Stimulated activated CD8-positive, alpha-beta memory T cell treated with anti-CD3 and anti-CD28 coated beads, Interleukin-15, amount 100 ng/mL, for 48 hours (primary cell): ENCODE results near the gene HIVEP1.

Source experiments
- DNase-seq, 2 donors: peaks; one replicate each; pipeline ENCODE4 v3.0.0-alpha.2; 2020; ENCODE audit warnings: low read depth in 2 of 2

Gene HIVEP1

DNA sequence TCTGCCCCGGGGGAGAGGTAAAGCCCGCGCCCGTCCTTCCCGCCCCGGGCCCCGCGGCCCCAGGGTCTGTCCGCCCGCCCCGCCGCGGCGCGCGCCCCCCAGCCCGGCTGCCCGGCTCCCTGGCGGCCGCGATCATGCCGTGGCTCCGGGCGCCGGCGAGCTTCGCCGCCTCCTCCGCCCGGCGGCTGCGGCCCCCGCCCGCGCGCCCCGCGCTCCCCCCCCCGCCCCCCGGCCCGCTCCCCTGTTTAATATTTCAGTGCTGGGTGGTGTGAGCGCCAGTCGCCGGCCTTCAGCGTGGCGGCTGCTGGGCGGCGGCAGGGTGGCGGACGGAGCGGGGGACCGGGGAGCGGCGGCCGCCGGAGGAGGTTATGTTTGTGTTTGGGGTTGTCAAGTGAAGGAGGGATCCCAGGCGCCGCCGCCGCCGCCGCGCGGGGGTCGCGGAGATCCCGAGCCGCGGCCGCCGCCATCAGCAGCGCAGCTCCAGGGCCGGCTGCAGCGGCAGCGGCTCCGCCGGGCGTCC is at the start of gene HIVEP1:
TSS of gene HIVEP1 (plus strand) at position 275 of the 520 bp plus-strand sequence. CDS start 3,317 bp downstream, outside the sequence.
- DNase-seq: no peak

DNA sequence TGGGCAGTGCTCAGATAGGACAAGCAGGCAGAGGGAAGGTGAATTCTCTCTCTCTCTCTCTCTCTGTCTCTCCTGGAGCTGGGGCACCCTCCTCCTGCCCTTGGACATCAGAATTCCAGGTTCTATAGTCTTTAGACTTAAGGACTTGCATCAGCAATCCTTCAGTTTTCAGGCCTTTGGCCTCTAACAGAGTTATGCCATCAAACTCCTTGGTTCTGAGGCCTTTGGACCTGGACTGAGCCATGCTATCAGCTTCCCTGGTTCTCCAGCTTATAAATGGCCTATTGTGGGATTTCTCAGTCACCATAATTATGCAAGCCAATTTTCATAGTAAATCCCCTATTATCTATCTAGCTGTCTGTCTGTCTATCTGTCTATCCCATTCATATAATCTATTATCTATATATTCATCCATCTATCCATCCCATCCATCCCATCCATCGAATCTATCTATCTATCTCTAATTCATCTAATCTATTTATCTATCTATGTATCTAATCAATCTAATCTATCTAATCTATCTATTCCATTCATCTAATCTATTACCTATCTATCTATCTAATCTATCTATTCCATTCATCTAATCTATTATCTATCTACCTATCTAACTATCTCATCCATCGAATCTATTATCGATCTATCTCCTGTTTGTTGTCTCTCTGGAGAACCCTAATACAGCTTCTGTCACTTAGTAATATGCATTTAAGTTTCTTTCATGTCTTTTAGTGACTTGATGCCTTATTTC is 48.2 kb upstream of the HIVEP1 start:
- no peak for DNase-seq

GRCh38 chr6:11964729-11965335 is 47.3 kb upstream of the HIVEP1 start:
- no peak for DNase-seq

DNA sequence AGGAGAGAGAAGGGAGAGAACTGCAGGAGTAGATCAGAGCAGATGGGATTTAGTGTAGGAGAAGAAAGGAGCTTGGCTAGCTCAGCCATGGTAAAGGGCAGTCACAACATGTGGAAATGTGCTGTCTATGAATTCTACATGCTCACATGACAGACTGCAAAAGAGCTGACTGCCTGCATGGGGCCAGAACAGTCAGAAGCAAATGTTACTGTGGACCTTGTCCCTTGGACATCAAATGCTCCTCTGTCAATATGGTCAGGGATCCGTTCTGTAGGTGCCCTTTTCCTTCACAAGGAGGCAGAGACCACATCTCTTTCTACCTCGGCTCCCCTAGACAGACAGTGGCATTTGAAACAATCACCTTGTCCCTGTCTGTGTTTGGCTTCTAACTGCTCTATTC is 46.6 kb upstream of the HIVEP1 start:
- no peak for DNase-seq

GRCh38 chr6:11968241-11968806 is 43.8 kb upstream of the HIVEP1 start:
- DNase-seq: no peak

- no peak for DNase-seq
These were observed 43.0 kb upstream of the HIVEP1 start for GRCh38 chr6:11969092-11969491.

- DNase-seq: no peak
These were observed 42.0 kb upstream of the HIVEP1 start for GRCh38 chr6:11970114-11970513.

DNA sequence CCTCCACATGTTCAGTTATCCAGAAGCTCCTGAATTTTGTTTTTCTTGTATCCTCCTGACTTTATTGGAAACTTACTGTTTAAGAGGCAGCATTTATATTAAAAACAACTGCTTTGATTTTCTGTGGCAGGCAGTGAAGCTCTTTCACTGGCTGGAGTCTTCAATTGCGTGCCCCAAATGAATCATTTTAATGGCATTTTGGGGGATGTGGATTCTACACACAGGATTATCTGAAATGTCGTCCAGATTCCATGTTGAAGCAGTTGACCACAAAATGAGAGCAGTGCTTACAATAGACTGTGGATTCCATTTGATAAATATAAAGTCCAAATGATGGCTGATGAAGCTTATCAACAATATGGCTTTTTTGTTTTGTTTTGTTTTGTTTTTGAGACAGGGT is 41.0 kb upstream of the HIVEP1 start:
- no peak for DNase-seq

GRCh38 chr6:11972270-11972669 is 39.8 kb upstream of the HIVEP1 start:
- DNase-seq: no peak

DNA sequence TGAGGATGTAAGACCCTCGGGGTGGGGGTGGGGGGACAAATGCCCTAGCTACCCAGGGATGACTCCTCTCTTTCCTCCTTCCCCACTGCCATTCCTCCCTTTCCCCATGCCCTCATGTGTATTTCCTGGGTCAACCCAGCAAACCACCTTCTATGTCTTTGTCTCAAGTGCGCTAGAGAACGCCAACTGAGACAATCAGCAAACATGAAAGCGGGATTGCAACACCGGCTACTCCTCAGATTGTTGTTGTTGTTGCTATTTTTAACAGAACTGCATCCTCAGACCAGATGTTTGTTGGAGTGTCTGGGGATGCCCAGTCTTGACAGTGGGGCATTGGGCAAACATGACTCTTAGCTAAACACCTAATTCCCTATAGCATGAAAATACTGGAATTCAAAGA is 39.3 kb upstream of the HIVEP1 start:
- no peak for DNase-seq

GRCh38 chr6:11973238-11973637 is 38.9 kb upstream of the HIVEP1 start:
- DNase-seq: no peak

- DNase-seq: no peak
These were observed 38.0 kb upstream of the HIVEP1 start for GRCh38 chr6:11974089-11974488.

DNA sequence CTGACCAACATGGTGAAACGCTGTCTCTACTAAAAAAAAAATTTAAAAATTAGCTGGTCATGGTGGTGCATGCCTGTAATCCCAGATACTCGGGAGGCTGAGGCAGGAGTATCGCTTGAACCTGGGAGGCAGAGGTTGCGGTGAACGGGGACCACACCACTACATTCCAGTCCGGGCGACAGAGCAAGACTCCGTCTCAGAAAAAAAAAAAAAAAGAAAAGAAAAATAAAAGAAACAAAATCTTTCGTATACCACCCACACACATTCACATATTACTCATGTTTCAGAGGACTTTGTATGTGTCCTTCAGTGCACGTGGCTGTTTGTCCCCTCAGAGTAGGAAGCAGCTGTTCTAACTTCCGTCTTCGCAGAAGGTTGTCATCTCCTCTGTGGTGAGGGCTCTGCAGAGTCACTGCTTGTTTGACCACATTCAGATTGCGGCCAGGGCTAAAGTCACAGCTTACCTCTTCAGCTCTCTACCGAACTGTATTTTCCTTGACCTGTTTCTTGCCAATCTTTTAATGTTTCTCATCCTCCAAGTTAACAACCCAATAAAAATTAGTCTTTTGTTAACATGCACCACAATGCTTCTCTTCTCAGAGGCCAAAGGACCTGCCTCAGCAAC is 36.6 kb upstream of the HIVEP1 start:
- peak; percentile 19 to 24 for DNase-seq

DNA sequence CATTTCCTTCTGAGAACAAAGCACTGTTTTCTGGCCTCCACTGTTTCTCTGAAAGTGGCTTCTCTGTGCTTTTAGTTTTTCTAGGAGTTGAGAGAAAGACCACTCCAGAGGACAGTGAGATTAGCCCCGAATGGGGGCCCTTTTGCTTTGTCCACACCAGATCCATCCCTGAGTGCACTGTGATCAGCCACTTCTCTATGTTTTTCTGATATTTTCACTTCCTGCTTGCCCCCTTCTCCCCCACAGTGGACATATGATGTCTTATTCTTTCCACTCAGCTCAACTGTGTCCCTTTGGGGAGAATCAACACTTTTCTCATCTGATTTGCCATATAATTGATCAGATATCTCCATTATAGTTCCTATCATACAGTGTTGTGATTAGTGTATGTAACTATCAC is 35.6 kb upstream of the HIVEP1 start:
- no peak for DNase-seq

GRCh38 chr6:11977193-11977592 is 34.9 kb upstream of the HIVEP1 start:
- DNase-seq: no peak

GRCh38 chr6:11977738-11978137 is 34.4 kb upstream of the HIVEP1 start:
- no peak for DNase-seq

DNA sequence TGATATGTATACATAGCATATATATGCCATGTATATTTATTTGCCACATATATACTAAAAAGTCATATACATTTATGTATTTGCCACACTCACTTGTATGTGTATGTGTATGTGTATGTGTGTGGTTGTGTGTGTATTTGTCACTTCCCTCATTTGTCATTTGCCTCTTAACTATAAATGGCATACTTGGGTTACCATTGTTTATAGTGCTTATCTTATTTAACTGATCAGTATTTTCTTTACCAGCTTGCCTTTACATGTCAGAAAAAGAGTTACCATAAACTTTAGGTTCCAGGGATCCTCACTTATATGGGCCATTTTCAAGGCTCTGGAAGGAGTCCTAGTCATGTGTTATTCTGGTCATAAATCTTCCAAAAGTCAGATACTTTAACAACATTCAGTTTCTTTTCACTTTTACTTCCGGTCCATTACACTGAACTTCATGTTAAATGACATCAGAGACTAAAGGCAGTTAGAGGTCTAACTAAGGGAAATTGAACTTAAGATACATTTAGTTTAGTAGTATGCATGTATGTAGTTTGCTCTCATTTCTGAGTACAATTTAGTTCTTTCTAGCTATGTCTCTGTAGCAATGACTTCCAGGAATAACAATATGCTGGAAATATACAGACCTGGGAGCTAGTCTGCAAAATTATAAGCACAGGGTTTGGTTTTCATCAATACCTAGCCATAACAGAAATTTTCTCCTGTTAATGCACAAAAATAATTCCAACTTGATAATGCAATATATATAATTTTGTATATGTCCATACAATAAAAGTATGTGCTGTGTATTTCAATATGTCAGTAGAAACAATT is 33.7 kb upstream of the HIVEP1 start:
- DNase-seq: no peak

DNA sequence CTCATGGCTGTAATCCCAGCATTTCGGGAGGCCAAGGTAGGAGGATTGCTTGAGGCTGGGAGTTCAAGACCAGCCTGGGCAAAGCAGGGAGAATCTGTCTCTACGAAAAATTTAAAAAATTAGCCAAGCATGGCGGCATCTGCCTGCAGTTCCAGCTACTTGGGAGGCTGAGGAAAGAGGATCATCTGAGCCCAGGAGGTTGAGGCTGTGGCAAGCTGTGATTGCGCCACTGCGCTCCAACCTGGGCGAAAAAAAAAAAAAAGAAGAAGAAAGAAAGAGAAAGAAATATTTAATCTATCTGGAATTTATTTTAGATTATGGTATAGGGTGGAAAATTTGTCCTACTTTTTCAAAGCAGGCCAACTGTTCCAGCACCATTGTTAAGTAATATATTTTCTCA is 32.2 kb upstream of the HIVEP1 start:
- DNase-seq: no peak

GRCh38 chr6:11983306-11983705 is 28.8 kb upstream of the HIVEP1 start:
- DNase-seq: no peak

DNA sequence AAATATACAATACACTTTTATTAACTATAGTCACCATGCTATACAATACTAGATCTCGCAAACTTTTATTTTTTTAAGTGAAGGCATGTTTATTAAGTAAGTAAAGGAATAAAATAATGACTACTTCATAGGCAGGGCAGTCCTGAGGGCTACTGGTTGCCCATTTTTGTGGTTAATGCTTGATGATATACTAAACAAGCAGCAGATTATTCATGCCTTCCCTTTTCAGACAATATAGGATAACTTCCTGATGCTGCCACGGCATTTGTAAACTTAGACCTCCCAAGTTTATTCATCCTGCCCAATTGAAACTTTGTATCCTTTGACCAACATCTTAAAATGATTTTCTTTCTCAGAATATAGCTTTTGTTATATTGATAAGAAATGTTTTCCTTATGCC is 24.7 kb upstream of the HIVEP1 start:
- no peak for DNase-seq

DNA sequence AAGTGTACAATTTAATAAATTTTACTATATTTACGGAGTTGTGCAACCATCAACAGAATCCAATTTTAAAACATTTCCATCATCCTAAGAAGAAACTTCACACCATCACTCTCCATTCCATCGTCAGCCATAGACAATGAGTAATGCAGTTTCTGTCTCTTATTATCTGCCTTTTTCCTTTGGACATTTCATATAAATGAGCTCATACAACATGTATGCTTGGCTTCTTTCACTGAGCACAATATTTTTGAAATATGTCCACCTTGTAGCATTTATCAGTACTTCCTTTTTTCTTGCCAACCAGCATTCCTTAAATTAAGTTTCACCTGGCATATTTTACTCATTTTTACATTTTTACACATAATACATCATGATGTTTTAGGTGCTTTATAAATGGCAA is 22.7 kb upstream of the HIVEP1 start:
- DNase-seq: no peak

DNA sequence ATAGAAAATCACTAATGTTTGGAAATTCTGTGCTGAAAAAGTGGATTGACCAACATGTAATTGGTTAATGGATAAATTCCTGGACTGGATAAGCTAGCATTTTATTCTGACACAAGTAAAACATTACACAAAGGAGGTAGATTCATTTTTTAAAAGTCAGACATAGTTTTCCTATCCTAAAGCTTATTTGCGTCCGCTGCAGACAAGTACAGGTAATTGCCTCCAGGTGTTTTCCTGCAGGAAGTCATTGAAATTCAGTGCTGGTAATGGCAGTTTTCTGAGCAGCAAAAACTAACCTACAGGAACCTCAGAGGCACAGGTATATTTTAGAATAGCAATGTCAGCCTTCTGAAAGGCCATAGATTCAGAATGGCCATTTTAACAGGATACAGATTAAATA is 20.0 kb upstream of the HIVEP1 start:
- no peak for DNase-seq
